NCI-H187 (cell line): ENCODE measurements around the gene GPR160.
"Not testable (repeated sequence)": the region's sequence is repeated elsewhere in the genome, so short reads cannot be mapped to it uniquely, and the experiment has no call there.

Experiments
- DNase-seq, 2 experiments: peaks; one replicate each; lab custom pipeline; 2025; lab: John Stamatoyannopoulos, UW

GPR160 gene

GRCh38 chr3:170111147-170111771 lies 73.5 kb downstream of the GPR160 start:
- DNase-seq = no peak

- not testable (repeated sequence) for DNase-seq
Measured at GRCh38 chr3:170114165-170114564, 76.4 kb downstream of the GPR160 start.

GRCh38 chr3:170117134-170117533 lies 79.3 kb downstream of the GPR160 start:
- no peak for DNase-seq

- no peak for DNase-seq
Measured at GRCh38 chr3:170128259-170128976, 90.6 kb downstream of the GPR160 start.

GRCh38 chr3:170128977-170129431 lies 91.2 kb downstream of the GPR160 start:
- no peak for DNase-seq

DNA sequence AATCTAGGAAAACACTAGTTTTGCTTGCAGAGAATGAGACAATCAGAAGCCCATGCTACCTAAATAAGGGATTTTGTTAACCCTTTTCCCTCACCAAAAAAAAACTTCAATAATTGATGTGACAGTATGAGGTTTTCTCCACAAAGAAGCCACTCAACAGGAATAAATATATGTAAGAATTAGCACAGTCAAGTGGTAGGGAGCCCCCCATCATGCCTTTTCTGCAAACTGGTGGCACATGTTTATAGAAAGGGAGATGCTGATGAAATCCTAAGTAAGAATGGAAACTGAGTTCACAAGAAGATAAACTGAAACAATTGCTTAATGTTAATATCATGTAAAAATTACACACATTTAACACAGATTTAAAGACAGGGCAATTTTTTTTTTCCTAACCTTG lies 92.7 kb downstream of the GPR160 start:
- no peak for DNase-seq

- no peak for DNase-seq
Measured at GRCh38 chr3:170132335-170132734, 94.5 kb downstream of the GPR160 start.
